SJCRH30 (cell line): ENCODE measurements around the gene PCDHGB3. TPM values are rescaled to one million over a fixed set of nuclear protein-coding genes. Genes with fewer than 3 reads are reported as not detected.
"Not testable (repeated sequence)": the region's sequence is repeated elsewhere in the genome, so short reads cannot be mapped to it uniquely, and the experiment has no call there.

ENCODE experiments used
- DNase-seq, 2 experiments: peaks; one replicate each; pipeline ENCODE4 v3.0.0-alpha.2; 2015 to 2020
- H3K27ac ChIP-seq: fragments of 250-450 bp; sonication (Bioruptor Pico); 2 replicates; pipeline ENCODE4 v1.5.1; 2020; ENCODE audit warnings: mild to moderate bottlenecking, moderate library complexity
- H3K27me3 ChIP-seq: fragments of 250-450 bp; sonication (Bioruptor Pico); 2 replicates; pipeline ENCODE4 v1.5.1; 2020; ENCODE audit warnings: mild to moderate bottlenecking, moderate library complexity
- H3K36me3 ChIP-seq: fragments of 250-450 bp; sonication (Bioruptor Pico); 2 replicates; pipeline ENCODE4 v1.5.1; 2020; ENCODE audit warnings: mild to moderate bottlenecking, moderate library complexity
- H3K4me1 ChIP-seq: fragments of 250-450 bp; sonication (Bioruptor Pico); 2 replicates; pipeline ENCODE4 v1.5.1; 2020; ENCODE audit warnings: mild to moderate bottlenecking, moderate library complexity
- H3K4me3 ChIP-seq: fragments of 250-450 bp; sonication (Bioruptor Pico); 2 replicates; pipeline ENCODE4 v1.5.1; 2020; ENCODE audit warnings: mild to moderate bottlenecking, moderate library complexity
- H3K9me3 ChIP-seq: fragments of 250-450 bp; sonication (Bioruptor Pico); replicated peaks from 2 replicates; pipeline ENCODE4 v1.5.1; 2020; ENCODE audit warnings: mild to moderate bottlenecking, moderate library complexity
- total RNA-seq: library from RNA; depleted of rRNA; stranded (reverse); fragments of >200 nt; shearing (Covaris generic); gene quantifications from 2 replicates; pipeline ENCODE4 v1.2.3, GENCODE V29; 2014

The PCDHGB3 gene
- total RNA-seq, 1 experiment from 2014 or later: 7.4 TPM

DNA sequence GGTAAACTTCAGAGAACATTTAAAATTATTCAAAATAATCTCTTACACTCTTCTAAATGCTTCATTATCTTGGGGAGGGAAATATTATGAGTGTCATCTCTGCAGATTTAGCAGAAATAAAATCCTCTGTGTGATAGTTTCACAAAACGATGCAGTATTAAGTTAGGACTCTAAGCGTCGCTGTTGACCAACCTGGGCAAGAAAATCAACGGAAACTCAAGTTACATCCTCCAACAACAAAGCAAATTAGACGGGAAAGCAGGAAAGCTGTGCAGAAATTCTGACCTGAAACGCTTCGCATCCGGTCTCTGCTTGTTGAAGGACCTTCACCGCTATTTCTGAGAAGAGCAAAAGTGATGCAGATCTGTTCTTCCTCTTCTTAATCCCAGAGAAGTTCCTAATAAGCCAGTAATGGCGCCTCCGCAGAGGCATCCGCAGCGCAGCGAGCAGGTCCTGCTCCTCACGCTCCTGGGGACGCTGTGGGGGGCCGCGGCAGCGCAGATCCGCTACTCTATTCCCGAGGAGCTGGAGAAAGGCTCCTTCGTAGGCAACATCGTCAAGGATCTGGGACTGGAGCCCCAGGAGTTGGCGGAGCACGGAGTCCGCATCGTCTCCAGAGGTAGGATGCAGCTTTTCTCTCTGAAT, 3.8 kb downstream of the PCDHGB3 start, which contains the start of gene PCDHGA6:
TSS of gene PCDHGA6 (plus strand) at position 219 of the 645 bp plus-strand sequence. CDS start at position 412, 193 bp downstream.
- peaks cover 64% of the 10 kb centered on the region for H3K36me3 ChIP-seq
- H3K27ac ChIP-seq: no peak within 1 kb of the TSS
- no peak within 1 kb of the TSS for H3K4me3 ChIP-seq
- peaks cover 26% of the 10 kb centered on the region for H3K9me3 ChIP-seq
- H3K27me3 ChIP-seq: no peaks in the 10 kb centered on the region
- DNase-seq: no peak
- H3K4me1 ChIP-seq: no peaks in the 10 kb centered on the region

DNA sequence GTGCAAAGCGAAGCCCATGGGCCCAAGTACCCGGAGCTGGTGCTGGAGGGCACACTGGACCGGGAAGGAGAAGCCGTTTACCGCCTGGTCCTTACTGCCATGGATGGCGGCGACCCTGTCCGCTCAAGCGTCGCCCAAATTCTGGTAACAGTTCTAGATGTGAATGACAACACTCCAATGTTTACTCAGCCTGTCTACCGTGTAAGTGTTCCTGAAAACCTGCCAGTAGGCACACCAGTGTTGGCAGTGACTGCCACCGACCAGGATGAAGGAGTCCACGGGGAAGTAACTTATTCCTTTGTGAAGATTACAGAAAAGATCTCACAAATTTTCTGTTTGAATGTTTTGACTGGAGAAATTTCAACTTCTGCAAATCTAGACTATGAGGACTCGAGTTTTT, 4.6 kb downstream of the PCDHGB3 start:
- Histone ChIP-seq H3K36me3 (peaks cover 64% of the 10 kb centered on the region), H3K27ac (no peak overlapping the region), H3K4me1 (no peaks in the 10 kb centered on the region), H3K27me3 (no peaks in the 10 kb centered on the region), H3K4me3 (no peak overlapping the region), H3K9me3 (peaks cover 26% of the 10 kb centered on the region)
- DNase-seq: no peak

DNA sequence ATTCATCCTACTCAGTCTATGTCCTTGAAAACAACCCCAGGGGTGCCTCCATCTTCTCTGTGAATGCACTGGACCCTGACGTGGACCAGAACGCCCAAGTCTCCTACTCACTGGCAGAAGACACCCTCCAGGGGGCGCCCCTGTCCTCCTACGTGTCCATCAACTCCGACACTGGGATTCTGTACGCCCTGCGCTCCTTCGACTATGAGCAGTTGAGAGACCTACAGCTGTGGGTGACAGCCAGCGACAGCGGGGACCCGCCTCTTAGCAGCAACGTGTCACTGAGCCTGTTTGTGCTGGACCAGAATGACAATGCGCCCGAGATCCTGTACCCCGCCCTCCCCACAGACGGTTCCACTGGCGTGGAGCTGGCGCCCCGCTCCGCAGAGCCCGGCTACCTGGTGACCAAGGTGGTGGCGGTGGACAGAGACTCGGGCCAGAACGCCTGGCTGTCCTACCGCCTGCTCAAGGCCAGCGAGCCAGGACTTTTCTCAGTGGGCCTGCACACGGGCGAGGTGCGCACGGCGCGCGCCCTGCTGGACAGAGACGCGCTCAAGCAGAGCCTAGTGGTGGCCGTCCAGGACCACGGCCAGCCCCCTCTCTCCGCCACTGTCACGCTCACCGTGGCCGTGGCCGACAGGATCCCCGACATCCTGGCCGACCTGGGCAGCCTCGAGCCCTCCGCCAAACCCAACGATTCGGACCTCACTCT, 5.6 kb downstream of the PCDHGB3 start:
- DNase-seq: not testable (repeated sequence)

DNA sequence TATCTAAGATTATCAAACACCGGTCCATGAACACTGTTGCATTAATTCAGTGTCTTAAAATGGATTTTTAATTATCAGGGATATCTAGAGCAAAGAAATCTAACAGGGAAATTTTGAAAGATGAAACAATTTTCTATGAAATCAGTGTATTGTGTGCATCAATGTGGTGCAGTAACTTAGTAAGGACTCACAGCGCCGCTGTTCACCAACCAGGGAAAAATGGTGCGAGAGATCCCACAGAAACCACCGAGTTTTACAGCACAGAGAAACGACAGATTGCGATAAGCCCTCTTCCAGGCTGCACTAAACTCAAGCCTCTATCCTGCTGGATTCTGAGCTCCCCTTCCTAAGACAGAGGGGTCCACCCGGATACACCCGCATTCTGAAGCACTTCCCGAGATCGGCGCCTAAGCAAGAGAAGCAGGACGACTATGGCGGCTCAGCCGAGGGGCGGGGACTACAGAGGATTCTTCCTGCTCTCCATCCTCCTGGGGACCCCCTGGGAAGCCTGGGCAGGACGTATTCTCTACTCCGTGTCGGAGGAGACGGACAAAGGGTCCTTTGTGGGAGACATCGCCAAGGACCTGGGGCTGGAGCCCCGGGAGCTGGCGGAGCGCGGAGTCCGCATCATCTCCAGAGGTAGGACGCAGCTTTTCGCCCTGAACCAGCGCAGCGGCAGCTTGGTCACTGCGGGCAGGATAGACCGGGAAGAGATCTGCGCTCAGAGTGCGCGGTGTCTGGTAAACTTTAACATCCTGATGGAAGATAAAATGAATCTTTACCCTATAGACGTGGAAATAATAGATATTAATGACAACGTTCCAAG, 12.6 kb downstream of the PCDHGB3 start, which contains the start of gene PCDHGA7:
TSS of gene PCDHGA7 (plus strand) at position 274 of the 826 bp plus-strand sequence. CDS start at position 432, 158 bp downstream.
- no peaks in the 10 kb centered on the region for H3K4me1 ChIP-seq
- no peaks in the 10 kb centered on the region for H3K27me3 ChIP-seq
- H3K4me3 ChIP-seq: no peak within 1 kb of the TSS
- no peak within 1 kb of the TSS for H3K27ac ChIP-seq
- peaks cover 58% of the 10 kb centered on the region for H3K36me3 ChIP-seq
- DNase-seq: no peak
- H3K9me3 ChIP-seq: peaks cover 13% of the 10 kb centered on the region

More for the DNA sequence above, 5.6 kb downstream of the PCDHGB3 start:
- H3K27me3 ChIP-seq, H3K27ac ChIP-seq, H3K4me3 ChIP-seq, H3K4me1 ChIP-seq: not testable (repeated sequence)
- Histone ChIP-seq H3K36me3 (peaks cover 60% of the 10 kb centered on the region), H3K9me3 (peaks cover 26% of the 10 kb centered on the region)

DNA sequence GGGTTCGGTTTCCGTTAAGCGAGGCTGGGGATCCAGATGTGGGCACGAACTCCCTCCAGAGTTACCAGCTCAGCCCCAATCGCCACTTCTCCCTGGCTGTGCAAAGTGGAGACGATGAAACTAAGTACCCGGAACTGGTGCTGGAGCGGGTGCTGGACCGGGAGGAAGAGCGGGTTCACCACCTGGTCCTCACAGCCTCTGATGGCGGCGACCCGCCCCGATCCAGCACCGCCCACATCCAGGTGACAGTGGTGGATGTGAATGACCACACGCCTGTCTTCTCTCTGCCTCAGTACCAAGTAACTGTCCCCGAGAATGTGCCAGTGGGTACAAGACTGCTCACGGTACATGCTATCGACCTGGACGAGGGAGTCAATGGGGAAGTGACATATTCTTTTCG, 13.3 kb downstream of the PCDHGB3 start:
- Histone ChIP-seq H3K27me3 (no peaks in the 10 kb centered on the region), H3K4me1 (no peaks in the 10 kb centered on the region), H3K9me3 (peaks cover 7% of the 10 kb centered on the region), H3K4me3 (no peak overlapping the region), H3K36me3 (peaks cover 51% of the 10 kb centered on the region), H3K27ac (no peak overlapping the region)
- DNase-seq: no peak

DNA sequence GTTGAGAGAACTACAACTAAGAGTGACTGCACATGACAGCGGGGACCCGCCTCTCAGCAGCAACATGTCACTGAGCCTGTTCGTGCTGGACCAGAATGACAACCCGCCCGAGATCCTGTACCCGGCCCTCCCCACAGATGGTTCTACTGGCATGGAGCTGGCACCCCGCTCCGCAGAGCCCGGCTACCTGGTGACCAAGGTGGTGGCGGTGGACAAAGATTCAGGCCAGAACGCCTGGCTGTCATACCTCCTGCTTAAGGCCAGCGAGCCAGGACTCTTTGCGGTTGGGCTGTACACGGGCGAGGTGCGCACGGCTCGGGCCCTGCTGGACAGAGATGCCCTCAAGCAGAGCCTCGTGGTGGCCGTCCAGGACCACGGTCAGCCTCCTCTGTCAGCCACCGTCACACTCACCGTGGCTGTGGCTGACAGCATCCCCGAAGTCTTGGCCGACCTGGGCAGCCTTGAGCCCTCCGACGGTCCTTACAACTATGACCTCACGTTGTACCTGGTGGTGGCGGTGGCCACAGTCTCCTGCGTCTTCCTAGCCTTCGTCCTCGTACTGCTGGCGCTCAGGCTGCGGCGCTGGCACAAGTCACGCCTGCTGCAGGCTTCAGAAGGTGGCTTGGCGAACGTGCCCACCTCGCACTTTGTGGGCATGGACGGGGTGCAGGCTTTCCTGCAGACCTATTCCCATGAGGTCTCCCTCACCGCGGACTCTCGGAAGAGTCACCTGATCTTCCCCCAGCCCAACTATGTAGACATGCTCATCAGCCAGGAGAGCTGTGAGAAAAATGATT, 14.6 kb downstream of the PCDHGB3 start:
- Histone ChIP-seq H3K27ac (no peak overlapping the region), H3K27me3 (no peaks in the 10 kb centered on the region), H3K4me3 (no peak overlapping the region), H3K4me1 (no peaks in the 10 kb centered on the region), H3K9me3 (peaks cover 7% of the 10 kb centered on the region), H3K36me3 (peaks cover 44% of the 10 kb centered on the region)
- no peak for DNase-seq

DNA sequence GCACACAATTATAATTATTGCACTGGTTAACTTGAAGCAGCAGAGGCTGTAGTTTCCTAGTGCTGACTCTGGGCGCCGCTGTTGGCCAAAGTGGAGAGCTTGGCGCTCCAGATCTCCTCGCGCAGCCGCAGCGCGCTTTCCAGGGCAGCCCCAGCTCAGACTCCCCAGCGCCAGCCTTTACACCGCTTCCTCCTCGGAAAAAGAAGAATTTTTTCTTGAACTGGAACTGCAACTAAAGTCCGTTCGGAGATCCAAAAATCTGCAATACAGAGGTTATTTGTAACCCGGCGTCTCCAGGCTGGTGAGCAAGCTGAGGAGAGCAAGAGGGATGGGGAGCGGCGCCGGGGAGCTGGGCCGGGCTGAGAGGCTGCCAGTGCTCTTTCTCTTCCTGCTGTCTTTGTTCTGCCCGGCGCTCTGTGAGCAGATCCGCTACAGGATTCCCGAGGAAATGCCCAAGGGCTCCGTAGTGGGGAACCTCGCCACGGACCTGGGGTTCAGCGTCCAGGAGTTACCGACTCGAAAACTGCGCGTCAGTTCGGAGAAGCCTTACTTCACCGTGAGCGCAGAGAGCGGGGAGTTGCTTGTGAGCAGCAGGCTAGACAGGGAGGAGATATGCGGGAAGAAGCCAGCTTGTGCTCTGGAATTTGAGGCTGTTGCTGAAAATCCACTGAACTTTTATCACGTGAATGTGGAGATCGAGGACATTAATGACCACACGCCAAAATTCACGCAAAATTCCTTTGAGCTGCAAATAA, 17.7 kb downstream of the PCDHGB3 start, which contains the start of gene PCDHGB4:
TSS of gene PCDHGB4 (plus strand) at position 142 of the 755 bp plus-strand sequence. CDS start at position 329, 187 bp downstream.
- DNase-seq, H3K27me3 ChIP-seq, H3K4me1 ChIP-seq, H3K27ac ChIP-seq, H3K4me3 ChIP-seq, H3K9me3 ChIP-seq: not testable (repeated sequence)
- H3K36me3 ChIP-seq: peaks cover 40% of the 10 kb centered on the region

DNA sequence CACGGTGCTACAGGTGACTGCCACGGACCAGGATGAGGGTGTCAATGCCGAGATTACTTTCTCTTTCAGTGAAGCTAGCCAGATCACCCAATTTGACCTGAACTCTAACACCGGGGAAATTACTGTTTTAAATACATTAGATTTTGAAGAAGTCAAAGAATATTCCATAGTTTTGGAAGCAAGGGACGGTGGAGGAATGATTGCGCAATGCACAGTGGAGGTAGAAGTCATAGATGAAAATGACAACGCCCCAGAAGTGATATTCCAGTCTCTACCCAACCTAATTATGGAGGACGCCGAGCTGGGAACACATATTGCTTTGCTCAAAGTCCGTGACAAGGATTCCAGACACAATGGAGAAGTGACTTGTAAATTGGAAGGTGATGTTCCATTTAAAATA, 18.6 kb downstream of the PCDHGB3 start:
- Histone ChIP-seq H3K27me3 (no peaks in the 10 kb centered on the region), H3K36me3 (peaks cover 37% of the 10 kb centered on the region), H3K4me1 (no peaks in the 10 kb centered on the region), H3K4me3 (no peak overlapping the region), H3K27ac (no peak overlapping the region), H3K9me3 (peaks cover 9% of the 10 kb centered on the region)
- DNase-seq: no peak

DNA sequence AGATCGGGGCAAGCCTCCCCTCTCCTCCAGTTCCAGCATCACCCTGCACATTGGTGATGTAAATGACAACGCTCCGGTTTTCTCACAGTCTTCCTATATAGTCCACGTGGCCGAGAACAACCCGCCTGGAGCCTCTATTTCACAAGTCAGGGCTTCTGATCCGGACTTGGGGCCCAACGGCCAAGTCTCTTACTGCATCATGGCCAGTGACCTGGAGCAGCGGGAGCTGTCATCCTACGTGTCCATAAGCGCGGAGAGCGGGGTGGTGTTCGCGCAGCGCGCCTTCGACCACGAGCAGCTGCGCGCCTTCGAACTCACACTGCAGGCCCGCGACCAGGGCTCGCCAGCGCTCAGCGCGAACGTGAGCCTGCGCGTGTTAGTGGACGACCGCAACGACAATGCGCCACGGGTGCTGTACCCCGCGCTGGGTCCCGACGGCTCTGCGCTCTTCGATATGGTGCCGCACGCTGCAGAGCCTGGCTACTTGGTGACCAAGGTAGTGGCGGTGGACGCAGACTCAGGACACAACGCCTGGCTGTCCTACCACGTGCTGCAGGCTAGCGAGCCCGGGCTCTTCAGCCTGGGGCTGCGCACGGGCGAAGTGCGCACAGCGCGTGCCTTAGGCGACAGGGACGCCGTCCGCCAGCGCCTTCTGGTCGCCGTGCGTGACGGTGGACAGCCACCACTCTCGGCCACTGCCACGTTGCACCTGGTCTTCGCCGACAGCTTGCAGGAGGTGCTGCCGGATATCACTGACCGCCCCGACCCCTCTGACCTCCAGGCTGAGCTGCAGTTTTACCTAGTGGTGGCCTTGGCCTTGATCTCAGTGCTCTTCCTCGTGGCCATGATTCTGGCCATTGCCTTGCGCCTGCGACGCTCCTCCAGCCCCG, 19.4 kb downstream of the PCDHGB3 start:
- DNase-seq: no peak
- Histone ChIP-seq H3K27ac (no peak overlapping the region), H3K27me3 (no peaks in the 10 kb centered on the region), H3K4me1 (no peaks in the 10 kb centered on the region), H3K4me3 (no peak overlapping the region), H3K9me3 (peaks cover 12% of the 10 kb centered on the region), H3K36me3 (peaks cover 34% of the 10 kb centered on the region)

DNA sequence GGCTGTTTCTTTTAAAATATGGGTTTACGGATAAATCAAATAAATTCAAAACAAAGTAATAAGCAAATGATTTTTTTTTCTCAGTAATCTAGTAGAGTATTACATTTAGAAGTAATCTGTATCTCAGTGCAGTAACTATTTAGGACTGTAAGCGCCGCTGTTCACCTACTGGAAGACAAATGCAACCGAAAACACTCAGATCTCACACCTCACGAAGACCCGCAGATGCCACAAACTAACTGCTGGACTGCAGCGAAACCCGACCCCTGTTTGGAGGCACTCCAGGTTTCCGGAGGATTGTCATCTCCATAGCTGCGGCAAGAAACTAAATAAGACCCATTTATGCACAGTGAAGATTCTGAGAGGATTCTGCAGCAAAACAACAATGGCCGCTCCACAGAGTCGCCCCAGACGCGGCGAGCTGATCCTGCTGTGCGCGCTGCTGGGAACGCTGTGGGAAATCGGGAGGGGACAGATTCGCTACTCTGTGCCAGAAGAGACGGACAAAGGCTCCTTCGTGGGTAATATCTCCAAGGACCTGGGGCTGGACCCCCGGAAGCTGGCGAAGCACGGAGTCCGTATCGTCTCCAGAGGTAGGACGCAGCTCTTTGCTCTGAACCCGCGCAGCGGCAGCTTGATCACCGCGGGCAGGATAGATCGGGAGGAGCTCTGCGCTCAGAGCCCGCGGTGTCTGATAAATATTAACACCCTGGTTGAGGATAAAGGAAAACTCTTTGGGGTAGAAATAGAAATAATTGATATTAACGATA, 22.6 kb downstream of the PCDHGB3 start, which contains the start of gene PCDHGA8:
TSS of gene PCDHGA8 (plus strand) at position 205 of the 770 bp plus-strand sequence. CDS start at position 386, 181 bp downstream.
- no peak within 1 kb of the TSS for H3K27ac ChIP-seq
- H3K9me3 ChIP-seq: peaks cover 6% of the 10 kb centered on the region
- H3K36me3 ChIP-seq: peaks cover 16% of the 10 kb centered on the region
- no peak within 1 kb of the TSS for H3K4me3 ChIP-seq
- H3K4me1 ChIP-seq: no peaks in the 10 kb centered on the region
- H3K27me3 ChIP-seq: no peaks in the 10 kb centered on the region
- no peak for DNase-seq

DNA sequence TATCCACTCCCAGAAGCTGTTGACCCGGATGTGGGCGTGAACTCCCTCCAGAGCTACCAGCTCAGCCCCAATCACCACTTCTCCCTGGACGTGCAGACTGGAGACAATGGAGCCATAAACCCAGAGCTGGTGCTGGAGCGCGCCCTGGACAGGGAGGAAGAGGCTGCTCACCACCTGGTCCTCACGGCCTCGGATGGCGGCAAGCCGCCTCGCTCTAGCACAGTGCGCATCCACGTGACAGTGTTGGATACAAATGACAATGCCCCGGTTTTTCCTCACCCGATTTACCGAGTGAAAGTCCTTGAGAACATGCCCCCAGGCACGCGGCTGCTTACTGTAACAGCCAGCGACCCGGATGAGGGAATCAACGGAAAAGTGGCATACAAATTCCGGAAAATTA, 23.2 kb downstream of the PCDHGB3 start:
- H3K4me3 ChIP-seq: no peak overlapping the region
- H3K4me1 ChIP-seq: no peaks in the 10 kb centered on the region
- H3K27me3 ChIP-seq: no peaks in the 10 kb centered on the region
- no peak overlapping the region for H3K27ac ChIP-seq
- peaks cover 16% of the 10 kb centered on the region for H3K36me3 ChIP-seq
- DNase-seq: no peak
- peaks cover 6% of the 10 kb centered on the region for H3K9me3 ChIP-seq
